NB4 (cell line): ENCODE data around the gene AFG1L.

Experiments used
- POLR2A ChIP-seq: IDR thresholded peaks from 2 replicates; pipeline ENCODE4 v1.6.1; 2011; ENCODE audit warnings: mild to moderate bottlenecking; ENCODE audit not compliant: insufficient read length; ENCODE audit errors: extremely low read depth
- TF ChIP-seq, protein P1 (sequence below): IDR thresholded peaks from one replicate; pipeline ENCODE4 v1.5.1; 2012; ENCODE audit warnings: low read depth, low read length

DNA sequence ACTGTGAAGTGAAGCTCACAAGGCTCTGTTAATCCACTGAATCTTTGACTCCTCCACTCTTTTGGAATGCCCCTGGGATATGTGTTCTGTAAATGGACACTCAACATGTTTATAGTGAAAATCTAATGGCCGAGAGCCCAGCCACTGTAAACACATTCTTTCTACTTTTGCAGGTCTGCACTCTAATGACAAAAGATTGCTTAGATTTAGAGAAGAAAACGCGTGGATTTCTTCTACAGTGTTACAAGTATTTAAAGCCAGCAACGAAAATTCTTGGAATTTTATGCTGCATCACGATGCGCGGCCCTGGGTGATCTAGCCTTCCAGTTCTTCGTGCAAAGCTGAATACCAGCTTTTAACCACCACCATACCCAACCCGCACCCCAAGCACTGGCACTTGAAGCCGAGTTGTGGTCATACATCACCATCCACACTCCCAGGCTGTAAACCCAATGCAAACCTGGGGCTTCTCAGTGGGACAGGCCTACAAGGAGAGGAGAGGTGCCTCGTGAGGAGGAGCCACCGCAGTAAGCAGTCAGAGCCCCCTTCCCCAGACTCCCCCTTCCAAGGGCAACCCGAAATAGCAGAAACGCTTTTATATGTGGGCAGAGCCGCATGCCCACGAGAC lies 262.1 kb downstream of the AFG1L start:
- TF ChIP-seq, protein P1, sequence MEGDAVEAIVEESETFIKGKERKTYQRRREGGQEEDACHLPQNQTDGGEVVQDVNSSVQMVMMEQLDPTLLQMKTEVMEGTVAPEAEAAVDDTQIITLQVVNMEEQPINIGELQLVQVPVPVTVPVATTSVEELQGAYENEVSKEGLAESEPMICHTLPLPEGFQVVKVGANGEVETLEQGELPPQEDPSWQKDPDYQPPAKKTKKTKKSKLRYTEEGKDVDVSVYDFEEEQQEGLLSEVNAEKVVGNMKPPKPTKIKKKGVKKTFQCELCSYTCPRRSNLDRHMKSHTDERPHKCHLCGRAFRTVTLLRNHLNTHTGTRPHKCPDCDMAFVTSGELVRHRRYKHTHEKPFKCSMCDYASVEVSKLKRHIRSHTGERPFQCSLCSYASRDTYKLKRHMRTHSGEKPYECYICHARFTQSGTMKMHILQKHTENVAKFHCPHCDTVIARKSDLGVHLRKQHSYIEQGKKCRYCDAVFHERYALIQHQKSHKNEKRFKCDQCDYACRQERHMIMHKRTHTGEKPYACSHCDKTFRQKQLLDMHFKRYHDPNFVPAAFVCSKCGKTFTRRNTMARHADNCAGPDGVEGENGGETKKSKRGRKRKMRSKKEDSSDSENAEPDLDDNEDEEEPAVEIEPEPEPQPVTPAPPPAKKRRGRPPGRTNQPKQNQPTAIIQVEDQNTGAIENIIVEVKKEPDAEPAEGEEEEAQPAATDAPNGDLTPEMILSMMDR = no peak
- no peak for TF ChIP-seq POLR2A
